NCI-H748 (cell line): Measurements from ENCODE around the gene OVAAL.

ENCODE experiments used
- DNase-seq: peaks from one replicate; lab custom pipeline; 2025; ENCODE audit not compliant: unreplicated experiment; lab: John Stamatoyannopoulos, UW

Gene OVAAL

GRCh38 chr1:180558664-180559063, at the start of gene OVAAL:
TSS of gene OVAAL (plus strand) at chr1:180558964.
- no peak for DNase-seq

GRCh38 chr1:180510882-180511281, 47.9 kb upstream of the OVAAL start:
- no peak for DNase-seq

- no peak for DNase-seq
Measured at GRCh38 chr1:180513531-180513930, 45.2 kb upstream of the OVAAL start.

GRCh38 chr1:180515364-180515763, 43.4 kb upstream of the OVAAL start:
- DNase-seq, result no peak

GRCh38 chr1:180515857-180516388, 42.8 kb upstream of the OVAAL start:
- peak; percentile 60 for DNase-seq

GRCh38 chr1:180519846-180520245, 38.9 kb upstream of the OVAAL start:
- no peak for DNase-seq

- DNase-seq, result no peak
Measured at GRCh38 chr1:180521474-180522212, 37.1 kb upstream of the OVAAL start.

GRCh38 chr1:180522213-180522515, 36.6 kb upstream of the OVAAL start:
- DNase-seq, result no peak

- no peak for DNase-seq
Measured at GRCh38 chr1:180524160-180524914, 34.4 kb upstream of the OVAAL start.

- DNase-seq, result no peak
Measured at GRCh38 chr1:180524915-180525714, 33.6 kb upstream of the OVAAL start.

GRCh38 chr1:180525715-180526039, 33.1 kb upstream of the OVAAL start:
- DNase-seq, result no peak

- no peak for DNase-seq
Measured at GRCh38 chr1:180527101-180527669, 31.6 kb upstream of the OVAAL start.

GRCh38 chr1:180528868-180529470, 29.8 kb upstream of the OVAAL start:
- no peak for DNase-seq

GRCh38 chr1:180530501-180530900, 28.3 kb upstream of the OVAAL start:
- DNase-seq, result peak; percentile 2

- no peak for DNase-seq
Measured at GRCh38 chr1:180532854-180533253, 25.9 kb upstream of the OVAAL start.

- DNase-seq, result peak; percentile 69
Measured at GRCh38 chr1:180533266-180533987, 25.3 kb upstream of the OVAAL start.

GRCh38 chr1:180534214-180534613, 24.6 kb upstream of the OVAAL start:
- DNase-seq, result no peak

GRCh38 chr1:180535418-180535999, 23.3 kb upstream of the OVAAL start:
- DNase-seq, result no peak

- peak; percentile 3 for DNase-seq
Measured at GRCh38 chr1:180536821-180537372, 21.9 kb upstream of the OVAAL start.

GRCh38 chr1:180539136-180539535, 19.6 kb upstream of the OVAAL start:
- DNase-seq, result no peak
